Stimulated activated CD4-positive, alpha-beta T cell treated with anti-CD3 and anti-CD28 coated beads, Interleukin-4, amount 100 ng/mL, for 48 hours (primary cell): ENCODE measurements around the gene LRRC52.

Experiments used
- DNase-seq, 2 donors: peaks; one replicate each; pipeline ENCODE4 v3.0.0-alpha.2; 2020; ENCODE audit warnings: low read depth in 2 of 2

Gene LRRC52

GRCh38 chr1:165537356-165538109 is 6.3 kb upstream of the LRRC52 start:
- DNase-seq: no peak

- no peak for DNase-seq
Measured at GRCh38 chr1:165539306-165539705, 4.5 kb upstream of the LRRC52 start.

GRCh38 chr1:165539908-165540307 is 3.9 kb upstream of the LRRC52 start:
- no peak for DNase-seq

DNA sequence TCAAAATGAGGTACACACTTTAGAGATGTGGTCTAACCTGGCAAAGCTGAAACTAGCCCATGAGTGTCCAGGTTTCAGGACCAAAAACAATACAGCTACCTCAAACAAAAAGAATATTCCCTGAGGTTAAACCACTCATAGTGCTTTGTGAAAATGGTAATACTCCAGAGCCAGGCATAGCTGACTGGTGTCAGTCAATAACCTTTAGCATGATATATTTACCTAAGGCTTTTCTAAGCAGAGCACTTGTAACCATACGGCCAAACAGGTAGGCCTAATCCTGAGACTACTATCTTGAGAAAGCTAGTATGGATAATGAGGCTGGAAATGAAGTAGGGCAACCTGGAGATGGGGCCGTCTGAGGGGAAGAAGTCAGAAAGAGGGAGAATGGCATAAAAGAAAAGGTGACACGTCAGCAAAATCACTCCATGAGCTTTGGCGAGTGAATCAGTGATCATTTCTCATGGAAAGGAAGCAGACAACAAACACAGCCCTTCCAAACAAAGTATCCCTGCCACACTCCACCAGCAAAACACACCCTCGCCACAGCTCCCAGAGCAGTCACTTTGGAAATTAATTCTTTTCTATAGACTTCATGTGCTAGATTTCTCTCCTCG is 1.7 kb upstream of the LRRC52 start:
- DNase-seq: no peak

- DNase-seq: no peak
Measured at GRCh38 chr1:165542647-165543046, 1.2 kb upstream of the LRRC52 start.

GRCh38 chr1:165544996-165545395 is 1.2 kb downstream of the LRRC52 start:
- no peak for DNase-seq

GRCh38 chr1:165545974-165546373 is 2.2 kb downstream of the LRRC52 start:
- no peak for DNase-seq

DNA sequence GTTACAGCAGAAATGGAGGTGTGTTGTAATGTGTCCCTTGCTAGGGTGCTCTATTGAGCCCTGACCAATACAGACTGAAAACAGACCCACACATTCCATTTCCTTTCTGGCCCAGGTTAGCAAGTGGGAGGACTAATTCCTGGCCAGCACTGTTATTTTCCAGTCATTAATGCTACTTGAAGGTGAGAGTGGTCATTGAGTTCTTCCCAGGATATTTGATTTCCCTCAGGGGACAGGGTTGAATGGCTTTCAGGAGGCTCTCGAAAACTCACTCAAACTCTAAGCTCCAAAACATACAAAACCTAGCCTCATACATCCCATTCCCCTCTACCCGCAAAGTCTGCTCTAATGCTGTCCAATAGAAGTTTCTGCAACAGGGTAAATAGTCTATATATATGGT is 6.2 kb downstream of the LRRC52 start:
- DNase-seq: no peak

- no peak for DNase-seq
Measured at GRCh38 chr1:165551469-165551868, 7.7 kb downstream of the LRRC52 start.

- DNase-seq: no peak
Measured at GRCh38 chr1:165560883-165561656, 17.3 kb downstream of the LRRC52 start.

DNA sequence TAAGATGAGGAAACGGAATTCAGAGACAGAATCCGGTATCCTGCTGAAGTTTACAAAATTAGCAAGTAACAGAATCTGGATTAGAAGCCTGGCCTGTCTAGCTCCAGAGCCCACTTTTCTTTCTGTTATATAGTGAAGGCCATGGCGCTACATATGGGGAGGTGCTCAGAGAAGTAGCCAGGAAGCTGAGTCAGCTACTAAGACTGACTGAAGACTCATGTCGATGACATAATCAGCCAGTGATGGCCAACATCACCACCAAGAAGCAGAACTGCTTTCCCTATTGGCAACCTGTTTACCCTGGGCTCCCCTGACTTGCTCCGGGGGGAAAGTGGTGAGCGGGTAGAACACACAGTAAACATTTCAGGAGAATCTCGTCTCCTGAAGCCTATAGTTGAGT is 18.8 kb downstream of the LRRC52 start:
- DNase-seq: no peak

DNA sequence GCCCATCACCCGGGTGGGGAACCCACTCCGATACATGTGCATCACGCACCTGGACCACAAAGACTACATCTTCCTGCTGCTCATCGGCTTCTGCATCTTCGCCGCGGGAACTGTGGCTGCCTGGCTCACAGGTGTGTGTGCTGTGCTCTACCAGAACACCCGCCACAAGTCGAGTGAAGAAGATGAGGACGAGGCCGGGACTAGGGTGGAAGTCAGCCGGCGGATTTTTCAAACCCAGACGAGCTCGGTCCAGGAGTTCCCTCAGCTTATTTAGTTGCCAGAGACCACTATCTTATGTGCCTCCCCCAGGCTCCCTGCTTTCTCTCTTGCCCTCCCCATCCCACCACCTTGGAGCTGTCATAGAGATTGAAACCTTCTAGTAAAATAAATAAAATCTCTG is 19.8 kb downstream of the LRRC52 start:
- DNase-seq: no peak

DNA sequence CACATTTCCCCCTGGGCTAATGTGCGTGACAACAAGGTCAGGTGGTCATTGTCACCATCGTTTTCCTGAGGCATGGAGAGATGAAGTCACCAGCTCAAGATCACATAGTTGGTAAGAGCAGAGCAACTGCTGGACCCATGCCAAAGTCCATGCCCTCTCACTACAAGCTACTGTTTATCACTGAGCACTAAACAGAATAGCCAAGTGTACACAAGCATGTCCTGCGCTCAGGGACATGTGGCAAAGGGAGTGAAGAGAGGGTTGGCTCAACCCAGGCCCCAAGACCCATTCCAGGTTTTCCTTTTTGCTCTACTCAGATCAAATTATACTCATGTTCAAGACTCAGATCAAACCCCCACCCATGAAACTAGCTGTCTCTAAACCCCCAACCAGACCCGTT is 20.8 kb downstream of the LRRC52 start:
- no peak for DNase-seq

GRCh38 chr1:165565751-165566490 is 22.1 kb downstream of the LRRC52 start:
- no peak for DNase-seq

GRCh38 chr1:165570078-165570477 is 26.3 kb downstream of the LRRC52 start:
- no peak for DNase-seq

DNA sequence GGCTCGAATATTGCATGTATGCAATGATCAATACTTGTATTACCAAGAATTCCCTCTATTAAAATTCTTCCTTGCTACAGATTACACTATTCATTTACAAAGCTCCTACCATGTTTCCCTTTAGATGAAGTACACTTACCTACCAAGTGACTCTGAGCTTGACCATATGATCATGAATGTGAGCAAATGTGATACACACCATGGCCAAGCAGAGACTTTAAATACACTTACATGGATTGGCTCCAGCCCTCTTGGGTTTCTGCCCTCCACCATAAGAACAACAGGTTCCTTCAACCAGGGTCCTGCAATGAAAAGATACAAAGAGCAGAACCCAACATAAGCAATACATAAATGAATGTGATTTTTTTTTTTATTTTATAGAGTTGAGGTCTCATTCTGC is 30.0 kb downstream of the LRRC52 start:
- DNase-seq: no peak

DNA sequence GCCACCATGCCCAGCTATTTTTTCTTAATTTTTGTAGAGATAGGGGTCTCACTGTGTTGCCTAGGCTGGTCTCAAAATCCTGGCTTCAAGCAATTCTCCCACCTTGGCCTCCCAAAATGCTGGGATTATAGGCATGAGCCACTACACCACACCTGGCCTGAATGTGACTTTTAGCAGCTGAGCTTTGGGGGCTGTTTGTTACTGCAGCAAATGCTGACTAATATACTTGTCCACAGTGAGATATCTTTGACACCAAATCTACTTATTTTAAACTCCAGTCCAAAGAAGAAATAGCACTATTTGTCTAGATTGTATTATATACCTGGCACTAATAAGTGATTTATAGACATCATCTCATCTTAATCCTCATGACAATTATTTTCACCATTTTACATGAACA is 30.5 kb downstream of the LRRC52 start:
- DNase-seq: no peak

DNA sequence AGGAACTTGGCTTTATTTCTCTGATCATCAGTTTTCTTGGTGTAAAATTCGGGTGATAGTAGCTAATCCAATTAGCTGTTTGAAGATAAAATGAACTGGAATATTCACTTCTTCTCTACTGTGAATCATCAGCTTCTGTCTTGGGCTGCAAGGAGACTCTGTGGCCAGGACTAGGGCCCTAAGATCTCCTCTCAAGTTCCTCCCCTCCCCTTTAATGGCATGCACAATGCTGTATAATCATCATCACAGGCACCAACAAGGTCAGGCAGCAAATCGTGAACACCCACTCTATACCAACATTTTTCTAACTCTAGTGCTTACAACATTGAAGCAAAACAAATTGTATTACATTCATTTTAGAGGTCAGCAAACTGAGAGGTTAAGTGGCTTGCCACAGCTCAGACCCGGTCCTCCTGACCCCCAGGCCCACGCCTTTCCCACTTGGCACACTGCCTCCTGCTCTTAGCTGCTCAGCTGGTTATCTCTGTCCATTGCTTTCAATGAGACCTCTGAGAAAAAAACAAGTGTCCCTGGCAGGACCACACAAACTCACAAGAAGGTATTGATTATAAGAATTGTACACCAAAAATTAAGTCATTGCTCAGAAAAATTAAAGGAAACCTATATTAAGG is 31.8 kb downstream of the LRRC52 start:
- DNase-seq: no peak

DNA sequence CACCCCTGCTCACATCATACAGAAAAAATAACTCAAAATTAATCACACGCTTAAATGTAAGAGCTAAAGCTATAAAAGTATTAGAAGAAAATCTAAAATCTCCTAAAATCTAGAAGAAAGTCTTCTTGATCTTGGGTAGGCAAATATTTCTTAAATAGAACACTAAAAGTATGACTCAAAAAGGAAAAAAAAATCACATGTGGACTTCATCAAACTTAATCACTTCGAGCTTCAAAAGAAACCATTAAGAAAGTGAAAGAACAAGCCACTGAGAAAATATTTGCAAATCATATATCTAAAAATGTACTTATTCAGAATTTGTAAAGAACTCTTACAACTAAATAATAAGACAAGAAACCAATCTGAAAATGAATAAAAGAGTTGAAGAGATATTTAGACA is 32.7 kb downstream of the LRRC52 start:
- no peak for DNase-seq

GRCh38 chr1:165577707-165578106 is 33.9 kb downstream of the LRRC52 start:
- no peak for DNase-seq

DNA sequence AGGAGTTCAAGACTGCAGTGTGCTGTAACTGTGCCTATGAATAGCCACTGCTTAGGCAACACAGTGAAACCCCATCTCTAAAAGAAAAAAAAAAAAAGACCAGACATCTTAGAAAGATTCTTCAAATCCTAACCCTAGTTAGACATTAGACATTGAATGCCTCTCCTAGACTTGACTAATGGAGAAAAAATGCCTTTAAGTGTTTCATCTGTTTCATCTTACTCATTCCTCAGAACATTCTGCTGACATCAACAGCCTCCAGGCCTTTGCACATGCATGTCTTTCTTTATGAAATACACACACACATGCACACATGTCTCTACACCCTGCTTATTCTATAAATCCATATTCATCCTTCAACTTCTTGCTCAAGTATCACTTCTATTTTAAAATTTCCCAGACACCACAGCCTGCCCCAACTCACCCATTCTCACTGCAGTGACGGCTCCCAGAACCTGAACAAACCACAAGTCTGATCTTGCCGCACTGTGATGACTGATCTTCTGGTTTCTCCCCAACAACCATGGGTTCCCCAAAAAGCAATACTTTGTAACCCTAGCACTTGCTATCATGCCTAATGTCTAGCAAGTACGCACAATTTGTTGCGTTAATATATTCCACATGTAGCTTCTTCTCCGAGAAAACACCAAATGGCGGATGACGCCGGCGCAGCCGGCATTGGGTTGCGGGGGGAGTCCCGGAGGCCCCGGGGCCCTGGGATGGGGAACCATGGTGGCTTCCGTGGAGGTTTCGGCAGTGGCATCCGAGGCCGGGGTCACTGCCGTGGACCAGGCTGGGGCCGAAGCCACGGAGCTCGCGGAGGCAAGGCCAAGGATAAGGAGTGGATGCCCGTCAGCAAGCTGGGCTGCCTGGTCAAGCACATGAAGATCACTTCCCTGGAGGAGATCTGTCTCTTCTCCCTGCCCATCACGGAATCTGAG is 37.4 kb downstream of the LRRC52 start:
- DNase-seq: no peak
